ENCODE measurements around the gene IFT20. TPM values are rescaled to one million over a fixed set of nuclear protein-coding genes. Genes with fewer than 3 reads are reported as not detected.
A peak's percentile ranks its signal among the peaks of the same experiment; 100 is the strongest.

IFT20 gene
- total RNA-seq, 6 experiments from 2014 or later = 47.9 to 63.0 (median 50.9) TPM

DNA sequence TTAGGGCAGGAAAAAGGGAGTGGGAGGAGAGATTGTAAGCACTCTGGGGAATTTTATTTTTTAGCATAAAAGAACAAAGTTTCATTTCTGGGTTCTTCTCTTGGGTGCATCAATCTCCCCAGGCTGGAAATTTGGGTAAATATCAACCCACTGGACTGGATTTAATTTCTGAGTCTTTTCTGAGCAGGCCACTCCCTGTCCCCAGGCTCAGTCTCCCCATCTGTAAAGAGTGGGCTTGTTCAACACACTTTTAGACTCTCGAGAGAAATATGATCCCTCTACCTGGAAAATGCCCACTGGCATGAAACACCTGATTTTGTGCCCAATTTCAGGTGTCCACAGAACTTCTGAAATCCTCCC lies 35.5 kb upstream of the IFT20 start:
- TF ChIP-seq, protein P1, sequence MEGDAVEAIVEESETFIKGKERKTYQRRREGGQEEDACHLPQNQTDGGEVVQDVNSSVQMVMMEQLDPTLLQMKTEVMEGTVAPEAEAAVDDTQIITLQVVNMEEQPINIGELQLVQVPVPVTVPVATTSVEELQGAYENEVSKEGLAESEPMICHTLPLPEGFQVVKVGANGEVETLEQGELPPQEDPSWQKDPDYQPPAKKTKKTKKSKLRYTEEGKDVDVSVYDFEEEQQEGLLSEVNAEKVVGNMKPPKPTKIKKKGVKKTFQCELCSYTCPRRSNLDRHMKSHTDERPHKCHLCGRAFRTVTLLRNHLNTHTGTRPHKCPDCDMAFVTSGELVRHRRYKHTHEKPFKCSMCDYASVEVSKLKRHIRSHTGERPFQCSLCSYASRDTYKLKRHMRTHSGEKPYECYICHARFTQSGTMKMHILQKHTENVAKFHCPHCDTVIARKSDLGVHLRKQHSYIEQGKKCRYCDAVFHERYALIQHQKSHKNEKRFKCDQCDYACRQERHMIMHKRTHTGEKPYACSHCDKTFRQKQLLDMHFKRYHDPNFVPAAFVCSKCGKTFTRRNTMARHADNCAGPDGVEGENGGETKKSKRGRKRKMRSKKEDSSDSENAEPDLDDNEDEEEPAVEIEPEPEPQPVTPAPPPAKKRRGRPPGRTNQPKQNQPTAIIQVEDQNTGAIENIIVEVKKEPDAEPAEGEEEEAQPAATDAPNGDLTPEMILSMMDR (IDR thresholded peaks at IDR 0.05) = no peak
- Mint-ChIP-seq H3K4me1 (ENCODE audit: low read depth) (peaks cover 35% of the 10 kb centered on the region), H3K36me3 (ENCODE audit: low read depth) (peaks cover 8% of the 10 kb centered on the region; the same call in 1 of the 2 replicates), H3K27ac (peak overlapping the region; percentile 70), H3K9me3 (no peaks in the 10 kb centered on the region), H3K4me3 (peak overlapping the region; percentile 87), H3K27me3 (ENCODE audit: insufficient read depth) (no peaks in the 10 kb centered on the region; the same call in 1 of the 2 replicates)
- DNase-seq = no peak

DNA sequence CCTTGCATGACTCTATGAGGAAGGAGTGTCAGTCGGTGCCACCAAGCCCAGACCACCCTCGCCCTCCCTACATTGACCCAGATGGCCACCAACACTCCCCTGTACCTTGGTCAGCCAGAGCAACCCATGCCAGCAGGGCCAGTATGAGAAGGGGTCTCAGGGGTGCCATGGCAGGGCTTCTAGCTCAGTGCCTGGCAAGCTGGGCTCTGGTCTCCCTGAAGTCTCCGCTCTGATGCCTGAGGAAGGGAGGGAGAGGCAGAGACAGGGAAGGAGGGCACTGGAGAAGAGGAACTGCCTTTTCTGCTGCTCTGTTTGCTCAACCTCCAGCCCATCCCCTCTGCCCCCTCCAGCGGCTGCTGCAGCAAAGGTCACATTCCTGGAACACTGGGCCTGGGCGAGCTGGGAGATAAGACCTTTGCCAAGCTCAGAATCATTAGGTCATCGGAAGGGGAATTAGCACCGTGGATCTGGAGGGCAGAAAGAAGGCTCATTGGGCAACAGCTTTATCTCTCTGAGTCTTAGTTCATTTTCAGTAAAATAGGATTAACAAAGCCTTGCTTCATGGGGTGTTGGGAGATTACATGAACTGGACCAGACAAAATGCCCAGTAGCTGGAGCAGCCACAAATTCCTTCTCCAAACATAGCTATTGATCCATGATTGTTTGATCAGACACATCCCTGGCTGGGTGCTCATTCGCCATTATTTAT lies 34.9 kb upstream of the IFT20 start, which contains the start of gene VTN:
VTN (minus strand) TSS at position 273 of the 709 bp plus-strand sequence; CDS start at position 169, 104 bp downstream.
- TF ChIP-seq, protein P1 (IDR thresholded peaks at IDR 0.05) = no peak
- H3K36me3 Mint-ChIP-seq (ENCODE audit: low read depth) = peaks cover 8% of the 10 kb centered on the region; the same call in 1 of the 2 replicates
- DNase-seq = no peak
- peak within 1 kb of the TSS; percentile 70 for H3K27ac Mint-ChIP-seq
- peaks cover 35% of the 10 kb centered on the region for H3K4me1 Mint-ChIP-seq (ENCODE audit: low read depth)
- no peaks in the 10 kb centered on the region for H3K9me3 Mint-ChIP-seq
- H3K27me3 Mint-ChIP-seq (ENCODE audit: insufficient read depth) = no peaks in the 10 kb centered on the region; the same call in 1 of the 2 replicates
- peak within 1 kb of the TSS; percentile 87 for H3K4me3 Mint-ChIP-seq

DNA sequence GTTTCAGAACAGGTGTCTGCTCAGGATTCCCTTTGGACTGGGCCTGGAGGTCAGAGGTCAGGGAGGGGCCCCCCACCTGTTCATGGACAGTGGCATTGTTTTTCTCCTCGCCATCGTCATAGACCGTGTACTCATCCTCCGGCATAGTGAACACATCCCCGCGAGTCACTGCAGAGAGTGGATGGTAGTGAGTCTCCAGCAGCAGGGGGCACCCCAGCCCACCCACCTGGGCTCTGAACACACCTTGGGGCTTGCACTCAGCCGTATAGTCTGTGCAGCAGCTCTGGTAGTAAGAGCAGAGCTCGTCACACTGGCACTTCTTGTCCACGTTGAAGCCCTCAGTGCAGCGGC lies 34.4 kb upstream of the IFT20 start:
- no peak for DNase-seq
- peak overlapping the region; percentile 70; the same call in 1 of the 2 replicates for H3K27ac Mint-ChIP-seq
- H3K27me3 Mint-ChIP-seq (ENCODE audit: insufficient read depth) = no peaks in the 10 kb centered on the region; the same call in 1 of the 2 replicates
- peaks cover 31% of the 10 kb centered on the region for H3K4me1 Mint-ChIP-seq (ENCODE audit: low read depth)
- no peak overlapping the region; the same call in 1 of the 2 replicates for H3K4me3 Mint-ChIP-seq
- peaks cover 4% of the 10 kb centered on the region; the same call in 1 of the 2 replicates for H3K36me3 Mint-ChIP-seq (ENCODE audit: low read depth)
- TF ChIP-seq, protein P1 (IDR thresholded peaks at IDR 0.05) = no peak
- H3K9me3 Mint-ChIP-seq = no peaks in the 10 kb centered on the region

DNA sequence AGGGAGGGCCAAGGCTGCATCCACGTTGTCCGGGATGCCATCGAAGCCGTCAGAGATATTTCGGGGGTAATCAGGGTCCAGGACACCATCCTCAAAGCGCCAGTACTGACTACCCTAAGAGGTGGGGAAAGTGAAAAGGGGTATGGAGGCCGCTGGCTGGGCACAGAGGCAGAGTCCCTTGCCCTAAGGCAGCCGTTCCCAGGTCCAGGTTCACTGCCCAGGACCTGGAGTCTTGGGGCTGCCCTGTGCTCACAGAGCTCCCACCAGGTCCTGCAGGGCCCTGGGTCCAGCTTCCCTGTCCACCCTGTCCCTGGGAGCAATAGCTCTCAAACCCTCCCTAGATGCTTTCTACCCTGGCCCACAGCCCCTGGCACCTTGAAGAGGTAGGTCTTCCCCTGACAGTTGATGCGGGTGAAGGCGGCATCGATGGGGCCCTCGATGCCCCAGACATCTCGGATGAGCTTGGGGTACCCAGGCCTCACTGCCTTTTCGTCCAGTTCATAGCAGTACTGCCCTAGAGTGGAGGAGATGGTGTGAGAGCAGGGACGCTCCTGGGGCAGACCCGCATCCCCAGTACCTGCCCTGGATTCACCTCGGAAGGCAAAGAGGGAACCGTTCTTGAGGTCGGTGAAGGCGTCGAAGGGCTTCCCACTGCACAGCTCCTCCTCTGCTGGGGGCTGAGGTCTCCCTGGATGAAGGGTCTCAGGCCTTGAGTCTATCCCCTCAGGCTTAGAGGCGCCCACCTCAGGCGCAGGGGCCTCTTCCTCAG lies 33.8 kb upstream of the IFT20 start:
- H3K4me3 Mint-ChIP-seq = no peak overlapping the region
- no peak for DNase-seq
- TF ChIP-seq, protein P1 (IDR thresholded peaks at IDR 0.05) = no peak
- H3K9me3 Mint-ChIP-seq = no peaks in the 10 kb centered on the region
- no peak overlapping the region for H3K27ac Mint-ChIP-seq
- no peaks in the 10 kb centered on the region; the same call in 1 of the 2 replicates for H3K27me3 Mint-ChIP-seq (ENCODE audit: insufficient read depth)
- peaks cover 4% of the 10 kb centered on the region; the same call in 1 of the 2 replicates for H3K36me3 Mint-ChIP-seq (ENCODE audit: low read depth)
- peaks cover 31% of the 10 kb centered on the region for H3K4me1 Mint-ChIP-seq (ENCODE audit: low read depth)

DNA sequence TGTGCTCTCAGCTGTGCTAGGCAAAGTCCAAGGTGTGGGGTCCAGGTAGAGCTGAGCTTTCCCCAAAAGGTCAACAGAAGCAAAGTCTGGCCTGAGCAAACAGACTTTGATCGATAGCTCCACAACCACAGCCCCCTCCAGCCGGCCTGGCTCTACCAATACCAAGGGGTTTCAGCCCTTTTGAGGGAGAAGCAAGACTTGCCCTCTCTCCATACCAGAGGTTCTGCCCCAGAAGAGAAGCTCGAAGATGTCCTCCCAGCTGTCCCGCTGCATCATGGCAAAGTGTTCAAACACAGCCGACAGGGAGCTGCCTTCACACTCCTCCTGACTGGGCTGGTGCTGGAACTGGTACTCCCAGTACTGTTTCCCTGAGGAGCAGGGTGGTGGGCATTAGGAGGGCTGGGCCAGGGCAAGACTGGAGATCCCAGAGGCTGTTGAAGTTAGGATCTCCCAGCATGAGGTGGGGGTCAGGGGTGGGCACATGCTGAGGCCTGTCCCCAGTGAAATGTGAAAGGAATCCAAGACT lies 33.1 kb upstream of the IFT20 start:
- H3K9me3 Mint-ChIP-seq = no peaks in the 10 kb centered on the region
- TF ChIP-seq, protein P1 (IDR thresholded peaks at IDR 0.05) = no peak
- no peak overlapping the region for H3K4me3 Mint-ChIP-seq
- peaks cover 26% of the 10 kb centered on the region for H3K4me1 Mint-ChIP-seq (ENCODE audit: low read depth)
- no peaks in the 10 kb centered on the region; the same call in 1 of the 2 replicates for H3K27me3 Mint-ChIP-seq (ENCODE audit: insufficient read depth)
- no peak overlapping the region for H3K27ac Mint-ChIP-seq
- H3K36me3 Mint-ChIP-seq (ENCODE audit: low read depth) = no peaks in the 10 kb centered on the region; the same call in 1 of the 2 replicates
- DNase-seq = no peak
